Measurements from ENCODE around the gene DPP9.

- TF ChIP-seq POLR2A (IDR thresholded peaks at IDR 0.05; ENCODE audit: low read depth, low read length): no peak
- TF ChIP-seq FOS (IDR thresholded peaks at IDR 0.05; ENCODE audit: low read depth, low read length): no peak
- no peak for TF ChIP-seq RFX5 (IDR thresholded peaks at IDR 0.05; ENCODE audit: low read depth, low read length)
- TF ChIP-seq, protein P1, sequence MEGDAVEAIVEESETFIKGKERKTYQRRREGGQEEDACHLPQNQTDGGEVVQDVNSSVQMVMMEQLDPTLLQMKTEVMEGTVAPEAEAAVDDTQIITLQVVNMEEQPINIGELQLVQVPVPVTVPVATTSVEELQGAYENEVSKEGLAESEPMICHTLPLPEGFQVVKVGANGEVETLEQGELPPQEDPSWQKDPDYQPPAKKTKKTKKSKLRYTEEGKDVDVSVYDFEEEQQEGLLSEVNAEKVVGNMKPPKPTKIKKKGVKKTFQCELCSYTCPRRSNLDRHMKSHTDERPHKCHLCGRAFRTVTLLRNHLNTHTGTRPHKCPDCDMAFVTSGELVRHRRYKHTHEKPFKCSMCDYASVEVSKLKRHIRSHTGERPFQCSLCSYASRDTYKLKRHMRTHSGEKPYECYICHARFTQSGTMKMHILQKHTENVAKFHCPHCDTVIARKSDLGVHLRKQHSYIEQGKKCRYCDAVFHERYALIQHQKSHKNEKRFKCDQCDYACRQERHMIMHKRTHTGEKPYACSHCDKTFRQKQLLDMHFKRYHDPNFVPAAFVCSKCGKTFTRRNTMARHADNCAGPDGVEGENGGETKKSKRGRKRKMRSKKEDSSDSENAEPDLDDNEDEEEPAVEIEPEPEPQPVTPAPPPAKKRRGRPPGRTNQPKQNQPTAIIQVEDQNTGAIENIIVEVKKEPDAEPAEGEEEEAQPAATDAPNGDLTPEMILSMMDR (conservative IDR thresholded peaks at IDR 0.05; ENCODE audit: low read depth, low read length): no peak
- no peak for TF ChIP-seq SMC3 (IDR thresholded peaks at IDR 0.05; ENCODE audit: low read depth, low read length)
- no peak for TF ChIP-seq NFE2L2 (IDR thresholded peaks at IDR 0.05; ENCODE audit: low read depth, low read length)
- TF ChIP-seq BHLHE40 (IDR thresholded peaks at IDR 0.05; ENCODE audit: low read depth, low read length): no peak
- no peak for TF ChIP-seq RAD21 (IDR thresholded peaks at IDR 0.05; ENCODE audit: low read length)
- no peak for TF ChIP-seq MXI1 (IDR thresholded peaks at IDR 0.05; ENCODE audit: borderline replicate concordance, low read depth, low read length)
Measured at GRCh38 chr19:4692251-4693077, 31.2 kb downstream of the DPP9 start.

All from IMR-90 (cell line).